HCT116 (cell line): ENCODE results near the gene SRL. TPM values are rescaled to one million over a fixed set of nuclear protein-coding genes. Genes with fewer than 3 reads are reported as not detected.

ENCODE experiments used
- ATAC-seq: fragments of 200-7000 bp; cut with Tn5 transposase; 2 replicates; pipeline ENCODE4 v1.9.1; 2020; ENCODE audit warnings: mild to moderate bottlenecking, moderate library complexity
- BruUV-seq: library from RNA; stranded (reverse); fragments of 400-500 nt; replicated peaks from 2 replicates; lab custom pipeline; 2021; lab: Mats Ljungman, UMichigan
- CTCF ChIA-PET: fragments of 300-600 bp; sonication (Branson Sonifier 250); formaldehyde crosslinking; loops from one replicate; lab custom pipeline; 2021; ENCODE audit warnings: antibody characterized with exemption; lab: Charles Lee
- POLR2A ChIA-PET: fragments of 300-600, 350-600 bp; sonication (Branson Sonifier 250); formaldehyde crosslinking; loops from one replicate; lab custom pipeline; 2021; ENCODE audit warnings: antibody characterized with exemption; lab: Charles Lee
- RAD21 ChIA-PET, 2 experiments: fragments of 300-600 bp; sonication (Branson Sonifier 250); formaldehyde crosslinking; loops; one replicate each; lab custom pipeline; 2023; ENCODE audit warnings: low total read pairs in 2 of 2; ENCODE audit not compliant: uncharacterized antibody in 2 of 2, unreplicated experiment in 2 of 2, low non-redundant PET in 1 of 2; lab: Charles Lee
- DNase-seq: peaks from one replicate; pipeline ENCODE4 v3.0.0-alpha.2; 2010; ENCODE audit warnings: low read depth, low spot score
- H2AFZ ChIP-seq: fragments of 200-600 bp; shearing (Covaris generic), sonication (generic); 2 replicates; pipeline ENCODE4 v1.6.1; 2017; ENCODE audit warnings: low read depth, mixed run types, mixed read lengths, antibody characterized with exemption, low read length; ENCODE audit not compliant: poor library complexity, severe bottlenecking
- H3K27ac ChIP-seq: 2 replicates; pipeline ENCODE4 v1.5.1; 2012; ENCODE audit warnings: low read depth, low read length
- H3K27me3 ChIP-seq: fragments of 200-600 bp; sonication (generic); 2 replicates; pipeline ENCODE4 v1.6.1; 2016; ENCODE audit warnings: mixed run types, low read length, mixed read lengths; ENCODE audit not compliant: insufficient read depth
- H3K36me3 ChIP-seq, 2 experiments: fragments of 200-500 bp in 1 of 2; fragments of 200-600 bp in 1 of 2; sonication (Bioruptor generic) in 1 of 2; sonication (generic) in 1 of 2; 2 replicates each; pipeline versions ENCODE4 v1.5.1 to v1.6.1; 2014 to 2016; ENCODE audit warnings: low read length in 2 of 2, inconsistent platforms in 1 of 2, mixed read lengths in 1 of 2, mixed run types in 1 of 2; ENCODE audit not compliant: insufficient read depth in 2 of 2, control insufficient read depth in 1 of 2
- H3K4me1 ChIP-seq, 2 experiments: fragments of 200-600 bp in 1 of 2; sonication (generic) in 1 of 2; 2 replicates each; pipeline versions ENCODE4 v1.5.1 to v1.6.1; 2012 to 2017; ENCODE audit warnings: low read length in 2 of 2, inconsistent platforms in 1 of 2, mild to moderate bottlenecking in 1 of 2, mixed read lengths in 1 of 2, mixed run types in 1 of 2, moderate library complexity in 1 of 2; ENCODE audit not compliant: insufficient read depth in 2 of 2, control insufficient read depth in 1 of 2
- H3K4me2 ChIP-seq: fragments of 200-600 bp; sonication (generic); 2 replicates; pipeline ENCODE4 v1.6.1; 2017; ENCODE audit warnings: mixed run types, low read length, mixed read lengths
- H3K4me3 ChIP-seq, 2 experiments: fragments of 200-600 bp in 1 of 2; sonication (generic) in 1 of 2; replicated peaks in 1 of 2; 2 replicates each; pipeline ENCODE4 v1.5.1; 2011 to 2016; ENCODE audit warnings: low read length in 2 of 2, control low read depth in 1 of 2, low read depth in 1 of 2, mild to moderate bottlenecking in 1 of 2, mixed read lengths in 1 of 2, mixed run types in 1 of 2
- H3K79me2 ChIP-seq: fragments of 200-600 bp; sonication (generic); 2 replicates; pipeline ENCODE4 v1.6.1; 2017; ENCODE audit warnings: mild to moderate bottlenecking, mixed run types, low read length, moderate library complexity, mixed read lengths; ENCODE audit not compliant: insufficient read depth
- H3K9ac ChIP-seq: fragments of 200-600 bp; sonication (generic); 2 replicates; pipeline ENCODE4 v1.6.1; 2016; ENCODE audit warnings: low read length, mixed read lengths
- H3K9me2 ChIP-seq: fragments of 200-600 bp; sonication (generic), shearing (Covaris generic); 2 replicates; pipeline ENCODE4 v1.6.1; 2017; ENCODE audit warnings: mixed run types, mild to moderate bottlenecking, moderate library complexity; ENCODE audit not compliant: insufficient read depth
- H3K9me3 ChIP-seq, 2 experiments: fragments of 200-500 bp in 1 of 2; fragments of 200-600 bp in 1 of 2; sonication (Bioruptor generic) in 1 of 2; sonication (generic) in 1 of 2; 2 replicates each; pipeline ENCODE4 v1.6.1; 2014 to 2017; ENCODE audit warnings: low read length in 2 of 2, mixed read lengths in 2 of 2, inconsistent platforms in 1 of 2, low read depth in 1 of 2, mild to moderate bottlenecking in 1 of 2, mixed run types in 1 of 2, moderate library complexity in 1 of 2; ENCODE audit not compliant: control insufficient read depth in 1 of 2, insufficient read depth in 1 of 2
- H4K20me1 ChIP-seq: fragments of 200-600 bp; sonication (generic), shearing (Covaris generic); 2 replicates; pipeline ENCODE4 v1.6.1; 2017; ENCODE audit warnings: mixed run types, mild to moderate bottlenecking, moderate library complexity; ENCODE audit not compliant: insufficient read depth
- CBX3 ChIP-seq: IDR thresholded peaks from 2 replicates; pipeline ENCODE4 v1.6.1; 2012; ENCODE audit warnings: low read depth
- CEBPB ChIP-seq: IDR thresholded peaks from 2 replicates; pipeline ENCODE4 v1.6.1; 2012; ENCODE audit warnings: low read depth
- EGR1 ChIP-seq: IDR thresholded peaks from 2 replicates; pipeline ENCODE4 v1.6.1; 2012; ENCODE audit warnings: low read depth
- SP1 ChIP-seq: IDR thresholded peaks from 2 replicates; pipeline ENCODE4 v1.6.1; 2012; ENCODE audit warnings: low read depth
- TCF7L2 ChIP-seq: IDR thresholded peaks from 2 replicates; pipeline ENCODE4 v1.7.0; 2011; ENCODE audit warnings: borderline replicate concordance, inconsistent platforms; ENCODE audit not compliant: insufficient read depth, insufficient read length; ENCODE audit errors: extremely low read depth
- ZFX ChIP-seq: fragments of 450-650 bp; IDR thresholded peaks from 2 replicates; pipeline ENCODE4 v1.6.1; 2017
- ZNF274 ChIP-seq: fragments of 200-500 bp; sonication (Bioruptor generic); IDR thresholded peaks from 2 replicates; pipeline ENCODE4 v1.6.1; 2014; ENCODE audit warnings: mild to moderate bottlenecking, low read depth, low read length, inconsistent platforms
- intact Hi-C: fragments of 100-400 bp; cut with micrococcal nuclease; formaldehyde crosslinking; loops from 2 replicates; pipeline ENCODE4 v1.10.0; 2022
- total RNA-seq: library from RNA; stranded (reverse); gene quantifications from one replicate; pipeline ENCODE4 v1.2.1, GENCODE V29; 2021; ENCODE audit not compliant: unreplicated experiment
- TF ChIP-seq, protein P1 (sequence below): IDR thresholded peaks from 2 replicates; pipeline ENCODE4 v1.6.1; 2011; ENCODE audit warnings: mild to moderate bottlenecking, low read length, moderate library complexity; ENCODE audit not compliant: insufficient replicate concordance; ENCODE audit errors: extremely low read depth
- TF ChIP-seq, protein P2 (sequence below): IDR thresholded peaks from 2 replicates; pipeline ENCODE4 v1.6.1; 2012

SRL gene
- total RNA-seq, 1 experiment from 2014 or later, result not detected

DNA sequence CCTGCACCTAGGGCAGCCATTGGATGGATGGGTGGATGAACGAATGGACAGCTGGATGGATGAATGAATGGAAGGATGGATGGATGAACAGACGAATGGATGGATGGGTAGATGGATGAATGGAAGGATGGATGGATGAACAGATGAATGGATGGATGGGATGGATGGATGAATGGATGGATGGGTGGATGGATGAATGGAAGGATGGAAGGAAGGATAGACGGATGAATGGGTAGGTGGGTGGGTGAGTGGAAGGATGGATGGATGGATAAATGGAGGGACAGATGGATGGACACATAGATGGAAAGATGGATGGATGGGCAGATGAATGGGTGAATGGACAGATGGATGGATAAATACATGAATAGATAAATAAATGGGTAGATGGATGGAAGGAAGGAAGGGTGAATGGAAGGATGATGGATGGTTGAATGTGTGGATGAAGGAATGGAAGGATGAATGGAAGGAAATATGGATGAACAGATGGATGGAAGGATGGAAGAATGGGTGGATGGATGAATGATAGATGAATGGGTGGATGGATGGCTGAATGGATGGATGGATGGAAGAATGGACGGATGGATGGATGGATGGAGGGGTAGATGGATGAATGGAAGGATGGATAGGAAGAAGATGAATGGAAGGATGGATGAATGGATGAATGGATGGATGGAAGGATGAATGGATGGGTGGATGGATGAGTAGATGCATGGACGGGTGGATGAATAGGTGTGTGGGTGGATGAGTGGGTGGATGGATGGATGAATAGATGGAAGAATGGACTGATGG, 15.4 kb downstream of the SRL start:
- no peak for TF ChIP-seq EGR1
- no peak for TF ChIP-seq CBX3
- TF ChIP-seq, protein P1, sequence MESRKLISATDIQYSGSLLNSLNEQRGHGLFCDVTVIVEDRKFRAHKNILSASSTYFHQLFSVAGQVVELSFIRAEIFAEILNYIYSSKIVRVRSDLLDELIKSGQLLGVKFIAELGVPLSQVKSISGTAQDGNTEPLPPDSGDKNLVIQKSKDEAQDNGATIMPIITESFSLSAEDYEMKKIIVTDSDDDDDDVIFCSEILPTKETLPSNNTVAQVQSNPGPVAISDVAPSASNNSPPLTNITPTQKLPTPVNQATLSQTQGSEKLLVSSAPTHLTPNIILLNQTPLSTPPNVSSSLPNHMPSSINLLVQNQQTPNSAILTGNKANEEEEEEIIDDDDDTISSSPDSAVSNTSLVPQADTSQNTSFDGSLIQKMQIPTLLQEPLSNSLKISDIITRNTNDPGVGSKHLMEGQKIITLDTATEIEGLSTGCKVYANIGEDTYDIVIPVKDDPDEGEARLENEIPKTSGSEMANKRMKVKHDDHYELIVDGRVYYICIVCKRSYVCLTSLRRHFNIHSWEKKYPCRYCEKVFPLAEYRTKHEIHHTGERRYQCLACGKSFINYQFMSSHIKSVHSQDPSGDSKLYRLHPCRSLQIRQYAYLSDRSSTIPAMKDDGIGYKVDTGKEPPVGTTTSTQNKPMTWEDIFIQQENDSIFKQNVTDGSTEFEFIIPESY, result no peak
- TF ChIP-seq CEBPB, result no peak
- TF ChIP-seq SP1, result no peak
- TF ChIP-seq ZNF274, result no peak
- TF ChIP-seq, protein P2, sequence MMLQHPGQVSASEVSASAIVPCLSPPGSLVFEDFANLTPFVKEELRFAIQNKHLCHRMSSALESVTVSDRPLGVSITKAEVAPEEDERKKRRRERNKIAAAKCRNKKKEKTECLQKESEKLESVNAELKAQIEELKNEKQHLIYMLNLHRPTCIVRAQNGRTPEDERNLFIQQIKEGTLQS, result no peak
- TF ChIP-seq TCF7L2, result no peak
- no peak for TF ChIP-seq ZFX
- Histone ChIP-seq H2AFZ (no peak overlapping the region), H3K9me3 (no peaks in the 10 kb centered on the region), H4K20me1 (no peaks in the 10 kb centered on the region), H3K4me1 (no peaks in the 10 kb centered on the region), H3K4me3 (no peak overlapping the region), H3K9me2 (no peaks in the 10 kb centered on the region; the same call in 1 of the 2 replicates), H3K9ac (no peak overlapping the region), H3K4me2 (no peak overlapping the region), H3K36me3 (no peaks in the 10 kb centered on the region), H3K79me2 (no peaks in the 10 kb centered on the region), H3K27ac (no peak overlapping the region), H3K27me3 (no peaks in the 10 kb centered on the region)
- ChIA-PET CTCF (no interaction called here), POLR2A (no interaction called here), RAD21 (no interaction called here)
- no peak for DNase-seq
- intact Hi-C loops, result no loop called here
- ATAC-seq, result no peak
- BruUV-seq, result no TSS peak
